GM10248 (cell line): ENCODE results near the gene GRK3.

Source experiments
- CTCF ChIA-PET: fragments of 300-600 bp; sonication (Branson Sonifier 250); formaldehyde crosslinking; extraction: SDS; loops from one replicate; lab custom pipeline; 2021; ENCODE audit warnings: antibody characterized with exemption; lab: Yijun Ruan, JAX
- POLR2A ChIA-PET: fragments of 350-650 bp; sonication (Branson Sonifier 250); formaldehyde crosslinking; extraction: SDS; loops from one replicate; lab custom pipeline; 2020; ENCODE audit warnings: antibody characterized with exemption; lab: Yijun Ruan, JAX
- DNase-seq: peaks from one replicate; pipeline ENCODE4 v3.0.0; 2012; ENCODE audit errors: extremely low spot score
- TF ChIP-seq, protein P1 (sequence below): IDR thresholded peaks from 2 replicates; pipeline ENCODE4 v1.5.1; 2012; ENCODE audit warnings: mild to moderate bottlenecking, low read depth; ENCODE audit errors: extremely low read depth, missing control alignments, control extremely low read depth

The GRK3 gene

DNA sequence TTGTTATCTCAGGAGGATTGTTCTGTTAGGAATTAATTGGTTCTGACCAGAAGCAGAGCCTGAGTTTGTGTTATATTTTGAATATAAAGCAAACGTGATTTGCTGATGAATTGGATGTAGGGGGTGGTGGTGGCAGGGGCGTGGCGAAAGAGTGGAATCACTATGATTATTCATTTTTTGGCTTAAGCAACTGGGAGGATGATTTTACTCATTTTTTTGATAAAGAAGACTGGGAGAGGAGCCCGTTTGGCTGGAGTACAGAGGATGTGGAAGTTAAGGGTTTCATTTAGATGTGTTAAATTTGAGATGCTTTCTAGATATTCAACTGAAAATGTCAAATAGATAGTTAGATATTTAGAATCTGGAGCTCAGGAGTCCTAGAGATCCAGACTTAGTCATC lies 94.2 kb downstream of the GRK3 start:
- DNase-seq: no peak
- TF ChIP-seq, protein P1, sequence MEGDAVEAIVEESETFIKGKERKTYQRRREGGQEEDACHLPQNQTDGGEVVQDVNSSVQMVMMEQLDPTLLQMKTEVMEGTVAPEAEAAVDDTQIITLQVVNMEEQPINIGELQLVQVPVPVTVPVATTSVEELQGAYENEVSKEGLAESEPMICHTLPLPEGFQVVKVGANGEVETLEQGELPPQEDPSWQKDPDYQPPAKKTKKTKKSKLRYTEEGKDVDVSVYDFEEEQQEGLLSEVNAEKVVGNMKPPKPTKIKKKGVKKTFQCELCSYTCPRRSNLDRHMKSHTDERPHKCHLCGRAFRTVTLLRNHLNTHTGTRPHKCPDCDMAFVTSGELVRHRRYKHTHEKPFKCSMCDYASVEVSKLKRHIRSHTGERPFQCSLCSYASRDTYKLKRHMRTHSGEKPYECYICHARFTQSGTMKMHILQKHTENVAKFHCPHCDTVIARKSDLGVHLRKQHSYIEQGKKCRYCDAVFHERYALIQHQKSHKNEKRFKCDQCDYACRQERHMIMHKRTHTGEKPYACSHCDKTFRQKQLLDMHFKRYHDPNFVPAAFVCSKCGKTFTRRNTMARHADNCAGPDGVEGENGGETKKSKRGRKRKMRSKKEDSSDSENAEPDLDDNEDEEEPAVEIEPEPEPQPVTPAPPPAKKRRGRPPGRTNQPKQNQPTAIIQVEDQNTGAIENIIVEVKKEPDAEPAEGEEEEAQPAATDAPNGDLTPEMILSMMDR: no peak
- ChIA-PET POLR2A (no interaction called here), CTCF (no interaction called here)

DNA sequence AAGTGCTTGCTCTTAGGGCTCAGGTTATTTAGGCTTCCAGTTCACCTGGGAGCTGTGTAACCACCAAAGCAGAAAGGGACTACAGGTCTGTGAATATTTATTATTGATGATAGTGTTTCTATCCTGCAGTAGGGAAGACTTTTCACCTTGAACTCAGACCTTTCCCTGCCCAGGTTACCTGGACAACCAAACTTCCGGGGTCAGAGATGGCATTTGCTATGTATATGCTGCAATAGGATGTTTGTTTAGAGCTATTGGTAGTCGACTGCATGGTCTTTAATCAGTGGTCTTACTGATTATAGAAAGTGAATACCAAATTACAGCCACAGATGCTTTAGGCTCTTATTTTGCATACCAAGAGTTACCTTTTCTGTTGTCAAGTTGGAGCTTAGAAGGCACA lies 94.9 kb downstream of the GRK3 start:
- TF ChIP-seq, protein P1: no peak
- POLR2A ChIA-PET: no interaction called here
- CTCF ChIA-PET: interaction anchor here (1.1 kb wide), 1 partner anchor 11 kb away, joined by 4 read pairs; no protein-coding TSS in a partner anchor
- DNase-seq: no peak

DNA sequence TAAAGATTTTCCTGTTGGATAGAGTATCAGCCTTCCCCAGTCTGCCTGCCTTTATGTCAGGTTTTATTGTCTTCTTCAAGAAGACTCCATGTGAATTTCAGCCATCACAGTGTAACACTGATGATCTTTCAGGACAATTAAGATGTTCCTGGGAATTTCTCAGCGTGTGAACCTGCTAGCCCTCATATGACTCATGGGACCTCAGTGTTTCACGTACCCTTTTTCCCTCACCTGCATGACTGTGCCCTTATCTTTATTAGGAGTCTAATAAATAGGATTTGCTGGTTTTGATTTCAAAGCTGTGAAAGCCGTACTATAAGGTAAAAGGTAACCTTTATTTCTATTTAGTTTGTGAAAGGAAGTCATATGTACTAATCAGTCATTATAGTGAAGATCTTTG lies 95.9 kb downstream of the GRK3 start:
- ChIA-PET POLR2A (no interaction called here), CTCF (interaction anchor here (1.1 kb wide), 1 partner anchor 12 kb away, joined by 4 read pairs; no protein-coding TSS in a partner anchor)
- DNase-seq: no peak
- TF ChIP-seq, protein P1: no peak

DNA sequence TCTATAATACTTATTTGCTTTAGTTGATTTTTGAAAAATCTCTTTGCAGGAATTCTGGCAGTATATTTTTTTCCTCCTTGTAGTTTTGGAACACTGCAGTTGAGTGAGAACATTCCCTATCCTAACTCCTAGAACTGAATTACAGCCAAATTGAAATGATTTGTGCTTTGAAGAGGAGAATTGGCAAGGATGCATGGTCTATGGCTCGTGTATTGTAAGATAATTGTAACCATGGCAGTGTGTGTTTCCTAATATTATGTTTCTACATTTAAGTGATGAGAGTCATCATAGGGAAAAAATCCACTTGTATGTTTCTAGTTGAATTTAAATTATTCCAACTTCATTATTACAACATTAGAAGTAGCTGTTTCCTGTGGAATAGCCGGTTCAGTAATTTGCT lies 96.6 kb downstream of the GRK3 start:
- ChIA-PET CTCF (interaction anchor here (1.1 to 1.6 kb wide), 2 partner anchors 8 to 16 kb away, joined by 3 to 4 read pairs; no protein-coding TSS in a partner anchor), POLR2A (no interaction called here)
- no peak for DNase-seq
- TF ChIP-seq, protein P1: no peak

DNA sequence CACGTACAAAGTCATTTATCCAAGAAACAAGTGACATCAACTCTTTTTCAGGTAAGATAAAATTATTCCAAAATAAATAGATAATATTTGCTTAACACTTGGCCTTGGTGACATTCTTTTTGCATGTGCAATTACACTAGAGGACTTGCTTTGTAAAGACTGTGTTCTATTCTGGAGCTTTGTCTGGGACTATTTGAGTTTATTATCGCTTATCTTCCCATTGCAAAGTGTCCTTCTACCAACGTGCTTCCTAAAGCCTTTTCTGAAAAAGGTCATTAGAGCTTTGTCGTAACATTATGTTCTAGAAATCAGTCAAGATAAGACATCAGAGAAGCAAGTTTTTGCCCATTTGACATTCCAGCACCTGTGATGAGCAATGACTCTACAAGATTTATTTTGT lies 99.2 kb downstream of the GRK3 start:
- DNase-seq: no peak
- TF ChIP-seq, protein P1: no peak
- ChIA-PET CTCF (no interaction called here), POLR2A (no interaction called here)

DNA sequence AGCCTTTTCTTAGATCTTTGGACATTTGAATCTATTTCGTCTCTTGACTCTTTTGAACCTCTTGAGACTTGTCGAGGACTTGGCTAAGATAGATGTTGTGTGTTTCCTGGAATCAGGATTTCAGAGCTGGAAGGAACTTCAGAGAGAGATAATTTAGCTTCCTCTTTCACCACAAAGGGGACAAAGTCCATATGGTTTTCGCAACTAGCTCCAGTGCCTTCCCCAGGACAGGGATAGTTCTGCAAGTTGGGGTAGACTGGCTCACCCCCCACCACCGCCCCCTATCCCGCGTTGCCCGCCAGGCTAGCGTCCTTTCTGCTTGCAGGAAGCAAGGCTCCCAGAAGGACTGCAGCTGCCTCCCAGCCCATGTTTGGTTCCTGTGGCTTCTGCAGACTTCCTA lies 101.8 kb downstream of the GRK3 start:
- TF ChIP-seq, protein P1: no peak
- ChIA-PET CTCF (interaction anchor here (0.6 to 1.3 kb wide), 4 partner anchors 10 to 645 kb away, joined by 3 to 5 read pairs (median 3); no protein-coding TSS in a partner anchor), POLR2A (no interaction called here)
- DNase-seq: no peak
